HUES48 (cell line): ENCODE results near the gene VSTM4.

Experiments used
- H3K27ac ChIP-seq: one replicate; pipeline ENCODE4 v1.7.0; 2013; ENCODE audit warnings: low read depth, low read length, inconsistent platforms
- H3K27me3 ChIP-seq: 2 replicates; pipeline ENCODE4 v1.6.1; 2013; ENCODE audit warnings: mild to moderate bottlenecking, low read length; ENCODE audit not compliant: control insufficient read depth, insufficient read depth
- H3K36me3 ChIP-seq: 2 replicates; pipeline ENCODE4 v1.6.1; 2013; ENCODE audit warnings: low read length; ENCODE audit not compliant: control insufficient read depth, insufficient read depth
- H3K4me1 ChIP-seq: 2 replicates; pipeline ENCODE4 v1.6.1; 2013; ENCODE audit warnings: mild to moderate bottlenecking, low read length; ENCODE audit not compliant: control insufficient read depth, insufficient read depth
- H3K4me3 ChIP-seq: 2 replicates; pipeline ENCODE4 v1.5.1; 2013; ENCODE audit warnings: mild to moderate bottlenecking, low read depth, low read length
- H3K9ac ChIP-seq: 2 replicates; pipeline ENCODE4 v1.6.1; 2013; ENCODE audit warnings: mild to moderate bottlenecking, low read depth, low read length, moderate library complexity
- H3K9me3 ChIP-seq: 2 replicates; pipeline ENCODE4 v1.6.1; 2013; ENCODE audit warnings: low read length; ENCODE audit not compliant: control insufficient read depth, insufficient read depth

VSTM4 gene

DNA sequence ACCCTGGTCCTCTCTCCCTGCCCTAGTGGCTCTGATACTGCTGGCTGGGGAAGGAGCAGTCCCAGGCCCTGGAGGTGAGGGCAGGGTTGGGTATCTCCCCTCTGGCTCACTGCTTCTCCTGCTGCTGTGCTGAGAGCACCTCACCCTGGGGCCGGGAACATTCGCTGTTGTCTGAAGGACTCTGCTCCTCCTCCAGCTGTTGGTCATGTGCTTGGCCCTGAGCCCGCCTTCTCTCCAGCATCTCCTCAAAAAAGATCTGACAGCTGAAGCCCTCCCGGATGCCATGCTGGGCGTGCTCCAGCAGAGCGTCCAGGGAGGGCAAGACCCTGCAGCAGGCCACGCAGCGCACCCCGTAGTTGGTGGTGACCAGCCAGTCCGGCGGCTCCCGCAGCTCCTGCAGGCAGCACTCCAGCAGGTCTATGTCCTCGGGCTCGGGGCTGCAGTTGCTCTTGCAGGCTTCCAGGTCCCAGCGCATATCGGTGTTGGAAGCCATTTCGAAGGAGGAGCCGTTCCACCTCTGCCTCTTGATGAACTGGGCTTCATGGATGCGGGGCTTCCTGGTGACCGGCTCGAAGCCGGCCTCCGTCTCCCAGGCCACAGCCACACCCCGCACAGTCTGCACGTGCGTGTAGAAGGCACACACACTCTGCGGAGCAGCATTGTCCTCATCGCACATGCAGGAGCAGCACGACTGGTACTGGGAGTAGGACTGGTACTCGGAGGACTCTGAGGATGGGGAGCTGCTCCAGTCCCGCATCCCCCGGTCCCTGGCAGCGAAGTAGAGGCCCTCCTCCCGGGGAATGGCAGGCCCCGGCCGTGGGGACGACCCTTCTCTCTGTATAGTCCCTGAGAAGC, 16.4 kb upstream of the VSTM4 start:
- Histone ChIP-seq H3K4me1 (no peaks in the 10 kb centered on the region), H3K27ac (no peak overlapping the region), H3K36me3 (no peaks in the 10 kb centered on the region), H3K27me3 (no peaks in the 10 kb centered on the region), H3K4me3 (no peak overlapping the region), H3K9me3 (no peaks in the 10 kb centered on the region; the same call in 1 of the 2 replicates), H3K9ac (no peak overlapping the region)

DNA sequence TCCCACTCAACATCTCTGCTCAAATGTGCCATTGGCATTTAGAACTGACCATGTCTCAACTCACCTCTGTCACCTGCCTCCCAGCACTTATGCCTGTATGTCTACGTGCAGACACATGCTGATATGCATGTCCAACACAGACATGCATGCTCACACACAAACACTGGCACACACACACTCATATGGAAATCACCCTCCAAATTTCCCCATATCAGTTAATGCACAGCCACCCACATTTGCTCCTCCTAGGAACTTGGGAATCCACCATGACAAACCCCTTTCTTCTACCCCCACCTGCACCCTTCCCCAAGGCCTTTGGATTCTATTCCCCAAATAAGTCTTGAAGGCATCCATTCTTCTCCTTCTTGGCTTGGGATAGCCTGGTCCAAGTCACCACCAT, 14.1 kb upstream of the VSTM4 start:
- H3K27ac ChIP-seq, result no peak overlapping the region
- H3K36me3 ChIP-seq, result no peaks in the 10 kb centered on the region
- no peaks in the 10 kb centered on the region for H3K4me1 ChIP-seq
- H3K27me3 ChIP-seq, result no peaks in the 10 kb centered on the region
- no peaks in the 10 kb centered on the region for H3K9me3 ChIP-seq
- H3K4me3 ChIP-seq, result no peak overlapping the region
- H3K9ac ChIP-seq, result no peak overlapping the region

DNA sequence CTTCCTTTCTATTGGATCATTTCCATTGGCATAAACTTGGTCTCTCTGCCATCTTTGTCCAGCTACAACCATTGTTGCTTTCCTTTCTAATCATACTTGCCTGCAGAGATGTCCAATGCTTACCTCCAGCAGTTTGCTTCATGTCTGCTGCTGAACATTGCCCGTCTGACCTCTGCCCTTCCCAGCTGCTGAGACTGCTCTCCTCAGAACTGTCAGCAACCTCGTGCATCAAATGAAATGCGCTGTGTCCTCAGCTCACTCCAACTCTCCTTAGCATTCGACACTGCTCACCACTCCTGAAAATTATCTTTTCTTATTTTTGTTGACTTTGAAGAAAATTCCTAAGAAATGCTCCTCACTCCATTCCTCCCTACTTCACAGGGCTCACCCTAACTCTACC, 13.5 kb upstream of the VSTM4 start:
- no peaks in the 10 kb centered on the region for H3K36me3 ChIP-seq
- no peak overlapping the region for H3K4me3 ChIP-seq
- H3K9ac ChIP-seq, result no peak overlapping the region
- no peaks in the 10 kb centered on the region for H3K9me3 ChIP-seq
- no peaks in the 10 kb centered on the region for H3K4me1 ChIP-seq
- H3K27me3 ChIP-seq, result no peaks in the 10 kb centered on the region
- no peak overlapping the region for H3K27ac ChIP-seq

DNA sequence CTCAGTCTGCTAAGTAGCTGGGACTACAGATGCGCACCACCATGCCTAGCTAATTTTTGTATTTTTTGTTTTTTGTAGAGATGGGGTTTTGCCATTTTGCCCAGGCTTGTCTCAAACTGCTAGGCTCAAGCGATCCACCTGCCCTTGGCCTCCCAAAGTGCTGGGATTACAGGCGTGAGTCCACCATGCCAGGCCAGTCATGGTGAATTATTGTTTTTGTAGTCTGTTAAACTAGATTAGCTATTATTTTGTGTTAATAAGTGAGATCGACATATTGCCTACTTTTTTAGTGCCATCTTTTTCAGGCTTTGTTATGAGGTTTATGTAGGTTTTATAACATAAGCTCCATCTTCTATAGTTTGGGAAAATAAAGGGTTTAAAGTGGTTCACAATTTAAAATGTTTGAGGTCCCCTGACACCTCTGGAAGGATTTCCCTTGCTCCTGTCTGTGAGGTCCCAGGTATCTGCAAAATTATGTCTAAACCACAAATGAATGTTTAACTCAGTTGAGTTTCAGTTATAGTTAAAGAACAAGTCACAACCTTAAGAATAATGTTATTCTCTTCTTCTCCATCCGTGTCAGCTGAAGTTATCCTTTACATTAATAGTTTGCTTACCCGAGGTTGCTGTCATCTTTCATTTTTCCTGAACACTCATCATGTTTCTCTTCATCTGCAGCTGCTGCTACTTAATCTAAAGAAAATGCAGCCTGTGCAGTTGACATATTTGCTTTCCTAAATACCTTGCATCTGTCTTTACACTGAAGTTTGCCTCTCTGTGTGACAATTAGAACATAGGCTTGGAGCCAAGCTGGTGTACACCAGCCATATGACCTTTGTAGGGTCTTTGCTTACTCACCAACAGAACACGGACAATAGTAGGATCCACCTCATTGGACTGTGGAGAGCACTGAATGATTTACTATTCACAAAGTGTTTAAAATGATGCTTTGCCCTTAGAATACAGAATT, 8.9 kb upstream of the VSTM4 start:
- Histone ChIP-seq H3K36me3 (no peaks in the 10 kb centered on the region), H3K27ac (no peak overlapping the region), H3K4me3 (no peak overlapping the region), H3K27me3 (no peaks in the 10 kb centered on the region), H3K4me1 (peaks cover 4% of the 10 kb centered on the region), H3K9ac (no peak overlapping the region), H3K9me3 (no peaks in the 10 kb centered on the region)

DNA sequence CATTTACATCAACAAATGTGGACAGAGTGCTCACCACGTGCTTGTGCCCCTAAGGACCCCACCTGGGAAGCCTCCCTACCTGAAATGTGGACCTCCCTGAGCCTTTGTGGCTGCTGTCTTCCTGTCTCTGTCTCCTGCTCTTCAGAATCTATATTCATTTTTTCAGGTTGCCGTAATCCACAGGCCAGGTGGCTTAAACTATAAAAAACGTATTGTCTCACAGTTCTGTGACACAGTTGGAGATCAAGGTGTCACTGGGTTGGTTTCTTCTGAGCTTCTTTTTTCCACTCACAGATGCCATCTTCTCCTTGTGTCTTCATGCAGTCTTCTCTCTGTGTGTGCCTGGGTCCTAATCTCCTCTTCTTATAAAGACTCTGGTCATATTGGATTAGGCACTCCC, 5.6 kb upstream of the VSTM4 start:
- no peak overlapping the region for H3K9ac ChIP-seq
- H3K36me3 ChIP-seq, result no peaks in the 10 kb centered on the region
- no peak overlapping the region for H3K4me3 ChIP-seq
- H3K27ac ChIP-seq, result no peak overlapping the region
- peaks cover 4% of the 10 kb centered on the region for H3K4me1 ChIP-seq
- no peaks in the 10 kb centered on the region for H3K9me3 ChIP-seq
- H3K27me3 ChIP-seq, result no peaks in the 10 kb centered on the region; the same call in 1 of the 2 replicates

DNA sequence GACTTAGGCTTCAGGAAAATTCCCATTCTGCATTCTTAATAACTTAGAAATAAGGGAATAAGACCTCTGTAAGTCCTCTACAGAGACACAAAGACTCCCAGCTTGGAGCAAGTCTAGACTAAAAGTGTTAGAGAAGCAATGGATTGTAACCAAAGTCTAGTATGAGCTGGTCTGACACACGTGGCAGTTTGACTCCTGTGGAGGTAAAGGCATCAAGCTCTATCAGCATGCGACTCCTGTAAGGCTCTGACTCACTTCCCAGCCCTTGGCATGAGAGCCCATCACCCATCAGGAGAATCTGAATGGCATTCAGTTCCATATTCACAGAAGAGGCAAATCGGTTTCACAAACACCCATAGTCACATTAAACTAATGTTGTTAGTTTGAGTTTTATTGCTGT, 4.4 kb upstream of the VSTM4 start:
- no peak overlapping the region for H3K4me3 ChIP-seq
- H3K9me3 ChIP-seq, result no peaks in the 10 kb centered on the region
- H3K27me3 ChIP-seq, result peaks cover 3% of the 10 kb centered on the region
- H3K9ac ChIP-seq, result no peak overlapping the region
- H3K27ac ChIP-seq, result no peak overlapping the region
- H3K4me1 ChIP-seq, result peaks cover 4% of the 10 kb centered on the region
- no peaks in the 10 kb centered on the region for H3K36me3 ChIP-seq

DNA sequence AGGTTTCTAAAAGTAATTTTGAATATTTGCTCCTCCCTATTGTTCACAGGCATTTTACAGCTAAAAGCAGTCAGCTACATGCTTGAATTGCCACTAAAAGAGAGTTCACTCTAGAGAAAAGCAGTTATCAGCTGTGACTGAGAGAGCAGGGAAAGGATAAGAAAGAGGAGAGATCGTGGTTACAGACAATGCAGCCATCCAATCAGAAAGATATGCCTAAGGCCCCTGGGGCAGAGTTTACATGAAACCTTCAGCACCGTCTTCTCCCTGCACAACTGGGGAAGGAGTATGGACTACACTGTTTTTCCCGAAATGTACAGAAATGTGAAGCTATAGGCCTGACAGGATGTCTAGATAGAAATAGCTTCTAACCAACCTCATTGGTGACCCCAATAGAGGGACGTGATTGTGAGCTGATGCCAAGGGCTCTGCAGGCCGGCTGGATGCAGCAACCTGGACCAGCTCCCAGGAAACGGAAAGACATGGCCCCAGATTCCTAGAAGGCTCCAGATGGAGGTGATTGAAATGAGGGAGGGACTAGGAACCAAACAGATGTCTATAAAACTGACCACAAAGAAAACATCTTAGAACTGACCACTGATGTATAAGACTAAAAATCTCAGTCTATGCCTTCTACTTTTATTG, 3.2 kb upstream of the VSTM4 start:
- H3K9me3 ChIP-seq, result no peaks in the 10 kb centered on the region
- peaks cover 4% of the 10 kb centered on the region for H3K4me1 ChIP-seq
- H3K9ac ChIP-seq, result no peak overlapping the region
- H3K27ac ChIP-seq, result no peak overlapping the region
- H3K4me3 ChIP-seq, result no peak overlapping the region
- H3K36me3 ChIP-seq, result no peaks in the 10 kb centered on the region
- H3K27me3 ChIP-seq, result peaks cover 13% of the 10 kb centered on the region

DNA sequence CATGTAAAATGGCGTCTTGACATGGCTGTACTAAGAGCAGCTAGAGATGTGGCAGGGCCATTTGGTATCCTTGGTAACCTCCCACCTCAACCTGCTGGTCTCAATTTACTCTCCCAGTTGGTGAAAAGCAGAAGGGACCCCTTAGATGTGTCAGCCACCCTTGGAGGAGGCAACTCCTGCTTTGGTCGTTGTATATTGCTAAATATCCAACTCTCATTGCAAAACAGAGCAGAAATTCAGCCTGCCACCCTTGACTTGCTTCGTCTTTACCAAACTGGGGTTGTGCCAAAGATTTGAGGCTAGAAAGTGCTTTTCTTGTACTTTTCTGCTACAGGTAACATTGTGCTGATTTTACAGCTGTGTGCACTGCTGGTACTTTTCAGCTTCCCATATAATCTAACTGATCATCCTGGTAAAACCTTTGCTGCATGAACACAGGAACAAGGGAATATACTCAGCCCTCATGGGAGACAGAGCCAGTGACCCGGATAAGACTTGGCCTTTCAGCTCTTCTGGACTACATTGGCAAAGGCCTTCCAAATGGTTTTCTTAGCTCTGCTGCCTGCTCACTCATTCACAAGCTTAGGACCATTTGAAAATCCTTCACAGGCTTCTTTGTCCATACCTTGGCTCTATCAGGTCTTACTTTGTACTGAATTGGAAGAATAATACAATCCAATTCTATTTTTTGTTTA, 2.2 kb upstream of the VSTM4 start:
- H3K4me1 ChIP-seq, result peaks cover 4% of the 10 kb centered on the region
- no peak overlapping the region for H3K27ac ChIP-seq
- H3K4me3 ChIP-seq, result no peak overlapping the region
- H3K9ac ChIP-seq, result no peak overlapping the region
- H3K27me3 ChIP-seq, result peaks cover 13% of the 10 kb centered on the region
- H3K36me3 ChIP-seq, result no peaks in the 10 kb centered on the region
- H3K9me3 ChIP-seq, result no peaks in the 10 kb centered on the region

DNA sequence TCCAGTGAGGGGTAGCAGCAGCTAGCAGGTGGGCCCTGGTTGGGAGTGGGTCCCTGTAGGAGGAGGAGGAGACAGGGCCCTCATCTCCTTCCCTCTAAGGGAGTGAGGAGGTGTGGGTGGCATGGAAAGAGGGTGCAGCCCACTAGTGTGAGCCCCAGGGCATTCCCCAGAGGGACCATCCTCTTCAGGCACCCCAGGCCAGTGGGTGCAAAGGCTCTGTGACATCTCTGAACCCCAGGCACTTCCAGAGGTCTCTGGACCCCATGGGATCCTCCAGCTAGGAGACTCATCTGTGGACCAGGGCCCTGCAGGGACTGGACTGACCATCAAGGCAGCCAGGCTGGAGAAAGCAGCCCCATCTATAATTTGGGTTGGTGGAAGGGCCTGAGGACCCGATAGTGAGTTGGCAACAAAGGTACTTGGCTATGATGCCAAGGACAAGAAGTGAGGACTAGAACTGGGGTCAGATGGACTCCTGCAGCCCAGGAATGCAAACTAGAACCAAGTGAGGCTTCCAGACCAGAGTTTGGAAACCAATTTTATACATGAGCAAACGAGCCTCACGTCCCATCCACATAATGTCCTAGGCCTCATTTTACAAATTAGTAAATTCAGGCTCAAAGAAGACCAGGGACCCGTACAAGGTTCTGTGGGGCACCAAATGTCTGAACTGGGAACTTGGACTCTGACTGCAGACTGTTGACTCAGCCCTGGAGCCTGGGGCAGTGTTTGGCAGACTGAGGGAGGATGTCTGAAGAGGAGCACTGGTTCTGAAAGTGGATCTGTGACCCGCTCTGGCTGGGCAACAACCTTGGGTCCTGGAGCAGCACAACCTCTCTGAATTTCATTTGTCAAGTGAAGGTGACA, 1.4 kb upstream of the VSTM4 start:
- Histone ChIP-seq H3K27ac (no peak overlapping the region), H3K4me1 (peaks cover 4% of the 10 kb centered on the region), H3K27me3 (peaks cover 13% of the 10 kb centered on the region), H3K9ac (no peak overlapping the region), H3K4me3 (no peak overlapping the region), H3K9me3 (no peaks in the 10 kb centered on the region), H3K36me3 (no peaks in the 10 kb centered on the region)
